ENCODE measurements around the gene MAD1L1.

The MAD1L1 gene

GRCh38 chr7:1868516-1869165, 364.1 kb downstream of the MAD1L1 start:
- no peak overlapping the region for H3K27ac ChIP-seq
- TF ChIP-seq ZFX (IDR thresholded peaks at IDR 0.05): no peak
- no peak for TF ChIP-seq CTCF (conservative IDR thresholded peaks at IDR 0.05)

- TF ChIP-seq ZFX (IDR thresholded peaks at IDR 0.05) (no peak), CTCF (conservative IDR thresholded peaks at IDR 0.05) (no peak)
- H3K27ac ChIP-seq: no peak overlapping the region
Observed at GRCh38 chr7:1867370-1868260, 365.1 kb downstream of the MAD1L1 start.

GRCh38 chr7:1866601-1867000, 366.1 kb downstream of the MAD1L1 start:
- no peak for TF ChIP-seq ZFX (IDR thresholded peaks at IDR 0.05)
- no peak for TF ChIP-seq CTCF (conservative IDR thresholded peaks at IDR 0.05)
- H3K27ac ChIP-seq: no peak overlapping the region

GRCh38 chr7:1865571-1866255, 367.0 kb downstream of the MAD1L1 start:
- H3K27ac ChIP-seq: no peak overlapping the region
- TF ChIP-seq CTCF (conservative IDR thresholded peaks at IDR 0.05) (no peak), ZFX (IDR thresholded peaks at IDR 0.05) (no peak)

GRCh38 chr7:1865000-1865555, 367.7 kb downstream of the MAD1L1 start:
- H3K27ac ChIP-seq: no peak overlapping the region
- no peak for TF ChIP-seq ZFX (IDR thresholded peaks at IDR 0.05)

GRCh38 chr7:1864161-1864940, 368.4 kb downstream of the MAD1L1 start:
- TF ChIP-seq CTCF (conservative IDR thresholded peaks at IDR 0.05) (no peak), ZFX (IDR thresholded peaks at IDR 0.05) (no peak)
- H3K27ac ChIP-seq: no peak overlapping the region

All from C4-2B (cell line).